ENCODE measurements around the gene PRR30. TPM values are rescaled to one million over a fixed set of nuclear protein-coding genes. Genes with fewer than 3 reads are reported as not detected.

The PRR30 gene
- total and polyA plus RNA-seq, 10 of the 15 experiments (the other 5 are each of a cell fraction or from before 2014, with no cell fraction given) = not detected

- ChIA-PET SMC1A (ENCODE audit: uncharacterized antibody, unreplicated experiment) (no interaction called here), POLR2A (no interaction called here), RAD21 (ENCODE audit: unreplicated experiment) (no interaction called here), CTCF (no interaction called here)
- no peaks in the 10 kb centered on the region for H4K20me1 ChIP-seq (ENCODE audit: control insufficient read depth, insufficient read depth)
- no peaks in the 10 kb centered on the region for H3K27me3 ChIP-seq (replicated peaks in 1 of 2; ENCODE audit: control insufficient read depth in 2 of 2, insufficient read depth in 2 of 2, low read length in 1 of 2)
- no peak for TF ChIP-seq KAT2A (conservative IDR thresholded peaks at IDR 0.05; ENCODE audit: control insufficient read depth, low read depth, low read length)
- TF ChIP-seq MEF2B (IDR thresholded peaks at IDR 0.05; ENCODE audit: partially characterized antibody, poor library complexity, severe bottlenecking) = no peak
- TF ChIP-seq NR2F1 (conservative IDR thresholded peaks at IDR 0.05) = no peak
- TF ChIP-seq POLR2A (IDR thresholded peaks at IDR 0.05; ENCODE audit: low read depth, low read length) = 0 out of 2 replicates have a peak, but pooled peaks have one; percentile 23
- no peak for TF ChIP-seq MTA3 (IDR thresholded peaks at IDR 0.05; ENCODE audit: borderline replicate concordance, low read length)
- no peak for TF ChIP-seq SIN3A (IDR thresholded peaks at IDR 0.05; ENCODE audit: low read depth, low read length)
- no peak overlapping the region for H3K4me3 ChIP-seq
- no peak overlapping the region for H3K4me2 ChIP-seq (ENCODE audit: control insufficient read depth, insufficient read depth)
- DNase-seq (ENCODE audit: low read depth, low spot score) (no peak), ATAC-seq (no peak), FAIRE-seq (no peak)
- peaks cover 8% of the 10 kb centered on the region for H3K4me1 ChIP-seq (ENCODE audit: control insufficient read depth, insufficient read depth, low read length)
- intact Hi-C loops (cut with micrococcal nuclease; ENCODE audit: unreplicated experiment) = loop anchor here (5.0 kb wide), 1 partner anchor 52 kb away; no protein-coding TSS in a partner anchor
- WGBS (ENCODE audit: insufficient coverage, insufficient replicate concordance, low lambda C conversion rate, missing lambda C conversion rate) = 87% methylated on average over 10 of the region's 10 CpGs
- peaks cover 19% of the 10 kb centered on the region for H3K79me2 ChIP-seq (ENCODE audit: control insufficient read depth, insufficient read depth, low read length)
- H3K36me3 ChIP-seq (ENCODE audit: control insufficient read depth in 2 of 2, insufficient read depth in 2 of 2, low read length in 1 of 2) = peaks cover 10 to 17% of the 10 kb centered on the region in 2 experiments
- BruUV-seq (replicated peaks) = no TSS peak
- no peak overlapping the region for H3K9ac ChIP-seq (ENCODE audit: control insufficient read depth, insufficient read depth, low read length)
- in situ Hi-C loops (cut with MboI) = no loop called here
- H3K9me3 ChIP-seq (replicated peaks; ENCODE audit: control insufficient read depth, insufficient read depth, low read length) = no peaks in the 10 kb centered on the region
- no peak overlapping the region for H3K27ac ChIP-seq (ENCODE audit: control insufficient read depth, insufficient read depth)
- H2AFZ ChIP-seq (ENCODE audit: control insufficient read depth, low read depth, low read length) = no peak overlapping the region
Measured at GRCh38 chr2:27130396-27130795, 8.8 kb downstream of the PRR30 start.

- 69% methylated on average over 11 of the region's 11 CpGs for WGBS (ENCODE audit: insufficient coverage, insufficient replicate concordance, low lambda C conversion rate, missing lambda C conversion rate)
- FAIRE-seq = no peak
- no peak for ATAC-seq
- intact Hi-C loops (cut with micrococcal nuclease; ENCODE audit: unreplicated experiment) = no loop called here
- in situ Hi-C loops (cut with MboI) = no loop called here
- ChIA-PET CTCF (no interaction called here), POLR2A (no interaction called here), RAD21 (ENCODE audit: unreplicated experiment) (no interaction called here), SMC1A (ENCODE audit: uncharacterized antibody, unreplicated experiment) (no interaction called here)
- Histone ChIP-seq H3K79me2 (ENCODE audit: control insufficient read depth, insufficient read depth, low read length) (peaks cover 14% of the 10 kb centered on the region), H3K27ac (ENCODE audit: control insufficient read depth, insufficient read depth) (no peak overlapping the region), H3K27me3 (replicated peaks in 1 of 2; ENCODE audit: control insufficient read depth in 2 of 2, insufficient read depth in 2 of 2, low read length in 1 of 2) (peaks cover 0 to 3% of the 10 kb centered on the region in 2 experiments; a peak in 1 of 4 replicates), H3K36me3 (ENCODE audit: control insufficient read depth in 2 of 2, insufficient read depth in 2 of 2, low read length in 1 of 2) (peaks cover 10 to 17% of the 10 kb centered on the region in 2 experiments), H4K20me1 (ENCODE audit: control insufficient read depth, insufficient read depth) (no peaks in the 10 kb centered on the region), H2AFZ (ENCODE audit: control insufficient read depth, low read depth, low read length) (no peak overlapping the region), H3K4me2 (ENCODE audit: control insufficient read depth, insufficient read depth) (no peak overlapping the region), H3K9me3 (replicated peaks; ENCODE audit: control insufficient read depth, insufficient read depth, low read length) (no peaks in the 10 kb centered on the region), H3K9ac (ENCODE audit: control insufficient read depth, insufficient read depth, low read length) (no peak overlapping the region), H3K4me3 (no peak overlapping the region), H3K4me1 (ENCODE audit: control insufficient read depth, insufficient read depth, low read length) (peaks cover 5% of the 10 kb centered on the region)
- BruUV-seq (replicated peaks) = no TSS peak
- DNase-seq (ENCODE audit: low read depth, low spot score) = no peak
- TF ChIP-seq CTCF (IDR thresholded peaks at IDR 0.05 in 2 of 3, conservative IDR thresholded peaks at IDR 0.05 in 1 of 3; ENCODE audit: control insufficient read depth in 2 of 3, extremely low read depth in 1 of 3, insufficient read depth in 1 of 3, low read depth in 3 of 3, low read length in 3 of 3) (no peak), NKRF (conservative IDR thresholded peaks at IDR 0.05) (no peak), IRF5 (IDR thresholded peaks at IDR 0.05; ENCODE audit: borderline replicate concordance) (no peak)
Measured at GRCh38 chr2:27128668-27129571, 10.3 kb downstream of the PRR30 start.

Data from GM12878 (cell line).